Hepatic stellate cell (primary cell): ENCODE results near the gene PEX11B.

Experiments used
- DNase-seq: peaks from one replicate; pipeline ENCODE4 v3.0.0; 2011; ENCODE audit warnings: low spot score

Gene PEX11B

GRCh38 chr1:145906954-145907753, 11.4 kb downstream of the PEX11B start:
- no peak for DNase-seq

- DNase-seq, result no peak
Measured at GRCh38 chr1:145901312-145902021, 17.1 kb downstream of the PEX11B start.

- DNase-seq, result no peak
Measured at GRCh38 chr1:145898756-145899155, 19.8 kb downstream of the PEX11B start.

GRCh38 chr1:145897969-145898368, 20.5 kb downstream of the PEX11B start:
- no peak for DNase-seq

- no peak for DNase-seq
Measured at GRCh38 chr1:145895471-145895870, 23.0 kb downstream of the PEX11B start.

GRCh38 chr1:145893306-145894055, 25.0 kb downstream of the PEX11B start:
- DNase-seq, result no peak

- DNase-seq, result no peak
Measured at GRCh38 chr1:145892486-145893087, 25.9 kb downstream of the PEX11B start.

- peak; percentile 95 for DNase-seq
Measured at GRCh38 chr1:145891587-145892485, 26.7 kb downstream of the PEX11B start.

- DNase-seq, result no peak
Measured at GRCh38 chr1:145891143-145891542, 27.4 kb downstream of the PEX11B start.

- no peak for DNase-seq
Measured at GRCh38 chr1:145889722-145890121, 28.8 kb downstream of the PEX11B start.

- DNase-seq, result no peak
Measured at GRCh38 chr1:145887631-145888030, 30.9 kb downstream of the PEX11B start.

- no peak for DNase-seq
Measured at GRCh38 chr1:145886816-145887215, 31.7 kb downstream of the PEX11B start.

GRCh38 chr1:145886390-145886789, 32.1 kb downstream of the PEX11B start:
- no peak for DNase-seq

- peak; percentile 96 for DNase-seq
Measured at GRCh38 chr1:145885738-145886287, 32.7 kb downstream of the PEX11B start, which contains the start of gene ANKRD35. TSS of gene ANKRD35 (minus strand) at chr1:145885866. CDS start at chr1:145885758, 108 bp downstream.

- DNase-seq, result peak; percentile 70
Measured at GRCh38 chr1:145884675-145885074, 33.8 kb downstream of the PEX11B start.

- DNase-seq, result no peak
Measured at GRCh38 chr1:145879775-145880174, 38.7 kb downstream of the PEX11B start.

- peak; percentile 39 for DNase-seq
Measured at GRCh38 chr1:145878724-145879123, 39.8 kb downstream of the PEX11B start.

GRCh38 chr1:145877923-145878486, 40.5 kb downstream of the PEX11B start:
- DNase-seq, result no peak

- DNase-seq, result no peak
Measured at GRCh38 chr1:145874646-145875045, 43.9 kb downstream of the PEX11B start.
